ENCODE results near the gene GNG10.

- TF ChIP-seq RAD21 (IDR thresholded peaks at IDR 0.05; ENCODE audit: low read depth) (no peak), CREB1 (IDR thresholded peaks at IDR 0.05; ENCODE audit: low read depth) (no peak), MAX (IDR thresholded peaks at IDR 0.05) (no peak), CEBPB (IDR thresholded peaks at IDR 0.05) (no peak), EP300 (IDR thresholded peaks at IDR 0.05; ENCODE audit: borderline replicate concordance) (no peak), REST (IDR thresholded peaks at IDR 0.05; ENCODE audit: low read depth) (no peak), FOXM1 (IDR thresholded peaks at IDR 0.05; ENCODE audit: borderline replicate concordance, low read depth) (no peak), TAF1 (IDR thresholded peaks at IDR 0.05; ENCODE audit: low read depth) (no peak), TEAD4 (IDR thresholded peaks at IDR 0.05) (no peak), ZBTB7A (IDR thresholded peaks at IDR 0.05; ENCODE audit: low read depth) (no peak)
These were observed 39.4 kb downstream of the GNG10 start for GRCh38 chr9:111700776-111701175.

Data from Ishikawa (cell line).